Measurements from ENCODE around the gene CAPNS2. TPM values are rescaled to one million over a fixed set of nuclear protein-coding genes. Genes with fewer than 3 reads are reported as not detected.

Gene CAPNS2
- total RNA-seq, 2 experiments from 2014 or later, result not detected

Other genes with a start within 250 kb of the CAPNS2 start
- not detected for gene IRX6, start 242.5 kb upstream of the CAPNS2 start, total RNA-seq
- under 1 TPM; 0.20 to 0.30 TPM for gene MMP2, start 87.5 kb upstream of the CAPNS2 start, total RNA-seq
- gene LPCAT2, start 57.6 kb upstream of the CAPNS2 start, total RNA-seq, result 1 to 10 TPM; 1.3 to 1.6 TPM
- gene SLC6A2, start 89.3 kb downstream of the CAPNS2 start, total RNA-seq, result not detected